Measurements from ENCODE around the gene KLF18.
"Not testable (repeated sequence)": the region's sequence is repeated elsewhere in the genome, so short reads cannot be mapped to it uniquely, and the experiment has no call there.

Gene KLF18

DNA sequence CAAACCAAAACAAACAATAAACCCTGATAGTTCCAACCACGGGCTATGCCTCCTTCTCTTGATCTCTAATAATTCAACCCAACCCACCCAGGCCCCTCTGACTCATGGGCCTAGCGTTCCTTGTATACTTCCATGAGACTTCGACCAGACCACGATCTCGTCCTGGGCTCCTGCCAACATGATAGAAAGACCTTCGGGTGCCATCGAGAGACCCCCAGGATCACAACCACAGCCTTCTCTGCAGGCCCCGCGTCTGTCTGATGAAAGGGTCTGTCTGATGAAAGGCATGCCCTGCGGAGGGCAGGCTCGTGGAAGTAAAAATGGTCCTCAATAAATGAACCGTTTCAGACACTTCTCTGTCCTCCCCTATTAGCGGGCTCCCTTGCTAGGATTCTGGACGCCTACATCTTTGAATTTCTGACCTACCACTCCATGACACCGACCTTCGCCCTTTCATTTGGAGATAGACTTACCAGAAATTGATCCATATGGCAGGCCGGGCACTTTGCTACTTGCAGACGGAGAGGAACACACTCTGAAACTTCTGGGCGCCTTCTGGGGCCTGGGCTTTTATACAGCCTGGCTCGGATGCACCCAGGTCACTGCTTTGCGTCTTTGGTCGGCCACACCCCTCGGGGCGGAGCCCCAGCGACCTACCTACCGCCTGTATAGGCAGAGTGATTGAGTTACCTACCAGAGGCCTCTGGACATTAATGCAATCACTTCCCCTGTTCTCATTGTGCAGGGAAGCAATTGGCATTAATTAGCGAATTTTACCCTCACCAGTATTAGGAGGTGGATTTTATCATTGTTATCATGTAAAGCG, 5.3 kb upstream of the KLF18 start:
- Histone ChIP-seq H3K4ac (ENCODE audit: low read length) (no peak overlapping the region), H2AK5ac (ENCODE audit: low read depth, low read length) (no peak overlapping the region), H2BK12ac (ENCODE audit: low read length) (no peak overlapping the region), H3K27ac (replicated peaks; ENCODE audit: low read length) (no peak overlapping the region), H3K9me3 (replicated peaks in 1 of 2; ENCODE audit: control insufficient read depth in 2 of 2, insufficient read depth in 1 of 2, low read depth in 1 of 2, low read length in 2 of 2) (peaks cover 0 to 4% of the 10 kb centered on the region in 2 donors), H2AFZ (ENCODE audit: low read length) (no peak overlapping the region), H3K9ac (ENCODE audit: low read depth, low read length, poor library complexity) (no peak overlapping the region), H4K91ac (ENCODE audit: low read depth, low read length, poor library complexity) (no peak overlapping the region), H3K4me1 (ENCODE audit: control insufficient read depth in 2 of 2, insufficient read depth in 1 of 2, low read depth in 1 of 2, low read length in 2 of 2) (no peaks in the 10 kb centered on the region), H3K36me3 (replicated peaks in 1 of 2; ENCODE audit: control insufficient read depth in 2 of 2, insufficient read depth in 2 of 2, low read length in 2 of 2) (no peaks in the 10 kb centered on the region), H4K8ac (ENCODE audit: low read depth, low read length) (no peak overlapping the region), H3K27me3 (ENCODE audit: control insufficient read depth in 3 of 3, insufficient read depth in 3 of 3, low read depth in 1 of 3, low read length in 3 of 3) (peaks cover 0 to 16% (median 0%) of the 10 kb centered on the region in 3 experiments), H2BK120ac (ENCODE audit: low read depth, low read length) (no peak overlapping the region), H3K14ac (ENCODE audit: low read length) (no peak overlapping the region), H2BK5ac (ENCODE audit: low read length) (no peak overlapping the region), H3K23ac (ENCODE audit: low read depth, low read length, poor library complexity) (no peak overlapping the region), H3K18ac (ENCODE audit: low read length) (no peak overlapping the region), H2BK15ac (ENCODE audit: low read length) (no peak overlapping the region), H3K79me1 (ENCODE audit: low read depth, low read length) (no peaks in the 10 kb centered on the region), H3K4me2 (ENCODE audit: insufficient read depth, low read length, poor library complexity, severe bottlenecking) (no peak overlapping the region), H3K4me3 (ENCODE audit: low read length in 2 of 2) (no peak overlapping the region)
- DNase-seq (ENCODE audit: low spot score): no peak
- no CpG with 5 or more reads among the region's 28 CpGs for WGBS, 2 donors (ENCODE audit: extremely low coverage in 2 of 2, insufficient read length in 2 of 2, insufficient replicate concordance in 1 of 2)

DNA sequence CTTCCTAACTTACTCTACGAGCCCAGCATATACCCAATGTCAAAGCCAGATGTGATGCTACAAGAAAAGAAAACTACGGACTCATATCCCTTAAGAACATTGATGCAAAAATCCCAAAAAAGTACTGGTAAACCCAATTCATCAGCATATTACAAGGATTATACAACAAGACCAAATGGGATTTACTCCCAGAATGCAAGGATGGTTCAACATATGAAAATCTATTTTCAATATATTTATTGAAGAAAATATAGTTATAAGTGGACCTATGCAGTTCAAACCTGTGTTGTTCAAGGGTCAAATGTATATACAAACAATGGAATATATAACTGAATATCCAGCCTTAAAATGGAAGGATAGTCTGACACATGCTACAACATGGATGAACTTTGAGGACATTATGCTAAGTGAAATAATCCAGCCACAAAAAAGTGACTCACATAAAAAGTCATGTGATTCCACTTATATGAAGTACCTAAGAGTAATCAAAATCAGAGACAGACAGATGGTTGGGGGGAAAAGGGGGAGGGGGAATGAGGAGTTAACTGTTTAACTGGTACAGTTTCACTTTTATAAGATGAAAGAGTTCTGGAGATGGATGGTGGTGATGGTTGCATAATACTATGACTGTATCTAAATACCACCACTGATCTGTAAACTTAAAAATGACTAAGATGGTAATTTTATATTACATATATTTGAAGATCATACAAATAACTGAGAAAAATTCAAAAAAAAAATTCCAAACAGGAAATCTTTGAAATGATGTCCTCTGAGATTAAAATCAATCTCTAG, 3.7 kb upstream of the KLF18 start:
- no peak overlapping the region for H2BK120ac ChIP-seq (ENCODE audit: low read depth, low read length)
- WGBS, 2 donors (ENCODE audit: extremely low coverage in 2 of 2, insufficient read length in 2 of 2, insufficient replicate concordance in 1 of 2): no CpG with 5 or more reads among the region's 2 CpGs
- H3K4me2 ChIP-seq (ENCODE audit: insufficient read depth, low read length, poor library complexity, severe bottlenecking): no peak overlapping the region
- H3K36me3 ChIP-seq (replicated peaks in 1 of 2; ENCODE audit: control insufficient read depth in 2 of 2, insufficient read depth in 2 of 2, low read length in 2 of 2): no peaks in the 10 kb centered on the region
- H2AK5ac ChIP-seq (ENCODE audit: low read depth, low read length): no peak overlapping the region
- H3K4me1 ChIP-seq (ENCODE audit: control insufficient read depth in 2 of 2, insufficient read depth in 1 of 2, low read depth in 1 of 2, low read length in 2 of 2): no peaks in the 10 kb centered on the region
- H3K18ac ChIP-seq (ENCODE audit: low read length): no peak overlapping the region
- H3K79me1 ChIP-seq (ENCODE audit: low read depth, low read length): no peaks in the 10 kb centered on the region
- DNase-seq (ENCODE audit: low spot score): no peak
- no peak overlapping the region for H3K23ac ChIP-seq (ENCODE audit: low read depth, low read length, poor library complexity)
- no peak overlapping the region for H2AFZ ChIP-seq (ENCODE audit: low read length)
- H3K4ac ChIP-seq (ENCODE audit: low read length): no peak overlapping the region
- no peak overlapping the region for H2BK12ac ChIP-seq (ENCODE audit: low read length)
- no peak overlapping the region for H4K8ac ChIP-seq (ENCODE audit: low read depth, low read length)
- H4K91ac ChIP-seq (ENCODE audit: low read depth, low read length, poor library complexity): no peak overlapping the region
- H3K14ac ChIP-seq (ENCODE audit: low read length): no peak overlapping the region
- H3K4me3 ChIP-seq (ENCODE audit: low read length in 2 of 2): no peak overlapping the region
- H3K9ac ChIP-seq (ENCODE audit: low read depth, low read length, poor library complexity): no peak overlapping the region
- peaks cover 0 to 4% of the 10 kb centered on the region in 2 donors for H3K9me3 ChIP-seq (replicated peaks in 1 of 2; ENCODE audit: control insufficient read depth in 2 of 2, insufficient read depth in 1 of 2, low read depth in 1 of 2, low read length in 2 of 2)
- no peak overlapping the region for H2BK15ac ChIP-seq (ENCODE audit: low read length)
- no peak overlapping the region for H3K27ac ChIP-seq (replicated peaks; ENCODE audit: low read length)
- peaks cover 0 to 8% (median 0%) of the 10 kb centered on the region in 3 experiments for H3K27me3 ChIP-seq (ENCODE audit: control insufficient read depth in 3 of 3, insufficient read depth in 3 of 3, low read depth in 1 of 3, low read length in 3 of 3)
- H2BK5ac ChIP-seq (ENCODE audit: low read length): no peak overlapping the region

DNA sequence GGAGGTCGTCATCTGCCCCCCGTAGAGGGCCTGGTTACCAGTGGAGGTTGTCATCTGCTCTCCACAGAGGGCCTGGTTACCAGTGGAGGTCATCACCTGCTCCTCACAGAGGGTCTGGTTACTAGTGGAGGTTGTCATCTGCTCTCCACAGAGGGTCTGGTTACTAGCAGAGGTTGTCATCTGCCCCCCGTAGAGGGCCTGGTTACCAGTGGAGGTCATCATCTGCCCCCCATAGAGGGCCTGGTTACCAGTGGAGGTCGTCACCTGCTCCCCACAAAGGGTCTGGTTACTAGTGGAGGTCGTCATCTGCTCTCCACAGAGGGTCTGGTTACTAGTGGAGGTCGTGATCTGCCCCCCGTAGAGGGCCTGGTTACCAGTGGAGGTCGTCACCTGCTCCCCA, 1.9 kb downstream of the KLF18 start:
- H4K91ac ChIP-seq (ENCODE audit: low read depth, low read length, poor library complexity); H2BK120ac ChIP-seq (ENCODE audit: low read depth, low read length); DNase-seq (ENCODE audit: low spot score); H3K14ac ChIP-seq (ENCODE audit: low read length); H3K27ac ChIP-seq (replicated peaks; ENCODE audit: low read length); H3K18ac ChIP-seq (ENCODE audit: low read length); H3K4ac ChIP-seq (ENCODE audit: low read length); H3K9me3 ChIP-seq (replicated peaks in 1 of 2; ENCODE audit: control insufficient read depth in 2 of 2, insufficient read depth in 1 of 2, low read depth in 1 of 2, low read length in 2 of 2); H3K4me3 ChIP-seq (ENCODE audit: low read length in 2 of 2); H2AFZ ChIP-seq (ENCODE audit: low read length); H3K4me2 ChIP-seq (ENCODE audit: insufficient read depth, low read length, poor library complexity, severe bottlenecking); H2BK15ac ChIP-seq (ENCODE audit: low read length); H3K27me3 ChIP-seq (ENCODE audit: control insufficient read depth in 3 of 3, insufficient read depth in 3 of 3, low read depth in 1 of 3, low read length in 3 of 3); H3K4me1 ChIP-seq (ENCODE audit: control insufficient read depth in 2 of 2, insufficient read depth in 1 of 2, low read depth in 1 of 2, low read length in 2 of 2); H2BK5ac ChIP-seq (ENCODE audit: low read length); H3K79me1 ChIP-seq (ENCODE audit: low read depth, low read length); H2BK12ac ChIP-seq (ENCODE audit: low read length); H2AK5ac ChIP-seq (ENCODE audit: low read depth, low read length); H4K8ac ChIP-seq (ENCODE audit: low read depth, low read length); H3K9ac ChIP-seq (ENCODE audit: low read depth, low read length, poor library complexity); H3K23ac ChIP-seq (ENCODE audit: low read depth, low read length, poor library complexity); H3K36me3 ChIP-seq (replicated peaks in 1 of 2; ENCODE audit: control insufficient read depth in 2 of 2, insufficient read depth in 2 of 2, low read length in 2 of 2): not testable (repeated sequence)
- no CpG with 5 or more reads among the region's 8 CpGs for WGBS, 2 donors (ENCODE audit: extremely low coverage in 2 of 2, insufficient read length in 2 of 2, insufficient replicate concordance in 1 of 2)

- Histone ChIP-seq H2BK12ac (ENCODE audit: low read length) (no peak overlapping the region), H3K23ac (ENCODE audit: low read depth, low read length, poor library complexity) (no peak overlapping the region), H3K79me1 (ENCODE audit: low read depth, low read length) (no peaks in the 10 kb centered on the region), H2AFZ (ENCODE audit: low read length) (no peak overlapping the region), H4K91ac (ENCODE audit: low read depth, low read length, poor library complexity) (no peak overlapping the region), H3K9ac (ENCODE audit: low read depth, low read length, poor library complexity) (no peak overlapping the region), H3K27ac (replicated peaks; ENCODE audit: low read length) (no peak overlapping the region), H3K4me1 (ENCODE audit: control insufficient read depth in 2 of 2, insufficient read depth in 1 of 2, low read depth in 1 of 2, low read length in 2 of 2) (no peaks in the 10 kb centered on the region), H3K18ac (ENCODE audit: low read length) (no peak overlapping the region), H3K9me3 (replicated peaks in 1 of 2; ENCODE audit: control insufficient read depth in 2 of 2, insufficient read depth in 1 of 2, low read depth in 1 of 2, low read length in 2 of 2) (no peaks in the 10 kb centered on the region), H2BK5ac (ENCODE audit: low read length) (no peak overlapping the region), H3K27me3 (ENCODE audit: control insufficient read depth in 3 of 3, insufficient read depth in 3 of 3, low read depth in 1 of 3, low read length in 3 of 3) (peaks cover 0 to 10% (median 0%) of the 10 kb centered on the region in 3 experiments), H2BK120ac (ENCODE audit: low read depth, low read length) (no peak overlapping the region), H2BK15ac (ENCODE audit: low read length) (no peak overlapping the region), H3K4me3 (ENCODE audit: low read length in 2 of 2) (no peak overlapping the region), H3K4ac (ENCODE audit: low read length) (no peak overlapping the region), H2AK5ac (ENCODE audit: low read depth, low read length) (no peak overlapping the region), H3K4me2 (ENCODE audit: insufficient read depth, low read length, poor library complexity, severe bottlenecking) (no peak overlapping the region), H4K8ac (ENCODE audit: low read depth, low read length) (no peak overlapping the region), H3K36me3 (replicated peaks in 1 of 2; ENCODE audit: control insufficient read depth in 2 of 2, insufficient read depth in 2 of 2, low read length in 2 of 2) (no peaks in the 10 kb centered on the region), H3K14ac (ENCODE audit: low read length) (no peak overlapping the region)
- WGBS, 2 donors (ENCODE audit: extremely low coverage in 2 of 2, insufficient read length in 2 of 2, insufficient replicate concordance in 1 of 2): no CpG with 5 or more reads among the region's 3 CpGs
- no peak for DNase-seq (ENCODE audit: low spot score)
Measured at GRCh38 chr1:44138239-44138638, 3.2 kb downstream of the KLF18 start.
